B cell (primary cell): Measurements from ENCODE around the gene MAN1A2. TPM values are rescaled to one million over a fixed set of nuclear protein-coding genes. Genes with fewer than 3 reads are reported as not detected.

ENCODE experiments used
- ATAC-seq: fragments of 200-7000 bp; cut with Tn5 transposase; one replicate; pipeline ENCODE4 v1.10.0; 2021; ENCODE audit warnings: low read depth, mild to moderate bottlenecking, moderate number of reproducible peaks, moderate library complexity
- CTCF ChIA-PET: fragments of 350-600 bp; sonication (Branson Sonifier 250); formaldehyde crosslinking; loops from one replicate; lab custom pipeline; 2021; ENCODE audit warnings: antibody characterized with exemption, inconsistent platforms; lab: Charles Lee
- POLR2A ChIA-PET: fragments of 350-600 bp; sonication (Branson Sonifier 250); formaldehyde crosslinking; loops from one replicate; lab custom pipeline; 2021; ENCODE audit warnings: antibody characterized with exemption; lab: Charles Lee
- DNase-seq: peaks from one replicate; pipeline ENCODE4 v3.0.0; 2013
- H2AFZ ChIP-seq: 2 replicates; pipeline ENCODE4 v1.6.1; 2012; ENCODE audit warnings: mild to moderate bottlenecking, low read depth, low read length; ENCODE audit not compliant: insufficient read depth, poor library complexity, severe bottlenecking
- H3K27ac ChIP-seq, 2 donors: 1 replicate in 1 of 2; 2 replicates in 1 of 2; pipeline ENCODE4 v1.5.1; 2012 to 2013; ENCODE audit warnings: low read length in 2 of 2, mild to moderate bottlenecking in 2 of 2, moderate library complexity in 1 of 2
- H3K27me3 ChIP-seq, 4 experiments: fragments of 200-600 bp in 1 of 4; sonication (generic) in 1 of 4; replicated peaks in 1 of 4; 1 replicate in 2 of 4; 2 replicates in 2 of 4; pipeline versions ENCODE4 v1.6.1 to v1.7.0; 2013 to 2016; ENCODE audit warnings: low read length in 3 of 4, mild to moderate bottlenecking in 2 of 4, mixed read lengths in 1 of 4, moderate library complexity in 1 of 4; ENCODE audit not compliant: insufficient read depth in 4 of 4, control insufficient read depth in 3 of 4; ENCODE audit errors: control extremely low read depth in 1 of 4
- H3K36me3 ChIP-seq, 2 experiments: replicated peaks in 1 of 2; 1 replicate in 1 of 2; 2 replicates in 1 of 2; pipeline versions ENCODE4 v1.6.1 to v1.7.1; 2013; ENCODE audit warnings: low read length in 1 of 2; ENCODE audit not compliant: insufficient read depth in 2 of 2, control insufficient read depth in 1 of 2; ENCODE audit errors: control extremely low read depth in 1 of 2, extremely low read depth in 1 of 2
- H3K4me1 ChIP-seq, 2 donors: fragments of 200-600 bp in 1 of 2; sonication (generic) in 1 of 2; 1 replicate in 1 of 2; 2 replicates in 1 of 2; pipeline versions ENCODE4 v1.5.1 to v1.6.1; 2013 to 2017; ENCODE audit warnings: low read length in 2 of 2; ENCODE audit not compliant: control insufficient read depth in 2 of 2, insufficient read depth in 2 of 2
- H3K4me2 ChIP-seq: replicated peaks from 2 replicates; pipeline ENCODE3; 2012; ENCODE audit warnings: mild to moderate bottlenecking, low read depth, low read length; ENCODE audit not compliant: poor library complexity, severe bottlenecking
- H3K4me3 ChIP-seq, 5 experiments: fragments of 200-600 bp in 1 of 5; sonication (generic) in 1 of 5; 1 replicate in 3 of 5; 2 replicates in 2 of 5; pipeline versions ENCODE4 v1.5.1 to v1.7.0; 2011 to 2016; ENCODE audit warnings: low read length in 4 of 5, mild to moderate bottlenecking in 4 of 5, low read depth in 2 of 5, control low read depth in 1 of 5, moderate library complexity in 1 of 5; ENCODE audit not compliant: insufficient read depth in 1 of 5; ENCODE audit errors: control extremely low read depth in 1 of 5, extremely low read depth in 1 of 5
- H3K79me2 ChIP-seq: fragments of 200-600 bp; sonication (generic); one replicate; pipeline ENCODE4 v1.6.0; 2016; ENCODE audit warnings: low read length; ENCODE audit not compliant: control insufficient read depth, insufficient read depth
- H3K9ac ChIP-seq: fragments of 200-600 bp; sonication (generic); 2 replicates; pipeline ENCODE4 v1.6.1; 2017; ENCODE audit warnings: mild to moderate bottlenecking, low read length, moderate library complexity
- H3K9me3 ChIP-seq, 3 donors: one replicate each; pipeline versions ENCODE4 v1.6.1 to v1.7.1; 2013; ENCODE audit warnings: low read length in 2 of 3; ENCODE audit not compliant: control insufficient read depth in 2 of 3, insufficient read depth in 1 of 3; ENCODE audit errors: control extremely low read depth in 1 of 3
- H4K20me1 ChIP-seq: 2 replicates; pipeline ENCODE4 v1.6.0; 2012; ENCODE audit warnings: mild to moderate bottlenecking, low read length; ENCODE audit not compliant: insufficient read depth, control insufficient read depth, poor library complexity, severe bottlenecking
- H3K27ac Mint-ChIP-seq: one replicate; pipeline ENCODE4 v1.8.0; 2021; ENCODE audit warnings: mixed read lengths
- H3K27me3 Mint-ChIP-seq: one replicate; pipeline ENCODE4 v1.8.0; 2021; ENCODE audit warnings: mixed read lengths
- H3K4me1 Mint-ChIP-seq: one replicate; pipeline ENCODE4 v1.8.0; 2021; ENCODE audit warnings: mixed read lengths
- H3K4me3 Mint-ChIP-seq: one replicate; pipeline ENCODE4 v1.8.0; 2021; ENCODE audit warnings: mixed read lengths
- H3K9me3 Mint-ChIP-seq: one replicate; pipeline ENCODE4 v1.8.0; 2022; ENCODE audit warnings: mixed read lengths; ENCODE audit not compliant: insufficient read depth
- CTCF ChIP-seq: fragments of 200-600 bp; IDR thresholded peaks from one replicate; pipeline ENCODE4 v1.8.0; 2022; ENCODE audit warnings: antibody characterized with exemption, mild to moderate bottlenecking
- EZH2 ChIP-seq: IDR thresholded peaks from 2 replicates; pipeline ENCODE4 v1.6.1; 2012; ENCODE audit warnings: borderline replicate concordance, low read depth, mild to moderate bottlenecking, moderate library complexity, low read length; ENCODE audit not compliant: insufficient read depth, poor library complexity, severe bottlenecking
- WGBS: methylation state at CpG from one replicate; pipeline ENCODE4 v1.1.5; 2013; ENCODE audit warnings: missing lambda C conversion rate; ENCODE audit not compliant: insufficient coverage; 5-methylcytosine and 5-hydroxymethylcytosine counted together
- intact Hi-C: fragments of 100-400 bp; cut with micrococcal nuclease; formaldehyde crosslinking; loops from one replicate; pipeline ENCODE4 v1.10.0; 2022
- polyA plus RNA-seq: library from polyadenylated mRNA; depleted of rRNA; stranded (reverse); fragments of >200 nt; gene quantifications from 2 replicates; pipeline ENCODE4 v1.2.3, GENCODE V29; 2012
- total RNA-seq, 2 donors: library from RNA; stranded (reverse); fragments of 120-200 nt in 1 of 2; gene quantifications; 1 replicate in 1 of 2; 2 replicates in 1 of 2; pipeline versions ENCODE4 v1.2.3 to v1.2.4, GENCODE V29; 2013 to 2022

The MAN1A2 gene
- total and polyA plus RNA-seq, 2 donors (not counting 1 experiment from before 2014, with no cell fraction given): 4.6 to 55.6 TPM

- no peaks in the 10 kb centered on the region for H3K79me2 ChIP-seq
- H3K4me3 ChIP-seq: no peak overlapping the region
- H3K4me3 Mint-ChIP-seq: no peak overlapping the region
- H3K27me3 Mint-ChIP-seq: no peaks in the 10 kb centered on the region
- H3K4me2 ChIP-seq: no peak overlapping the region
- intact Hi-C loops: no loop called here
- DNase-seq (no peak), ATAC-seq (no peak)
- H3K4me1 ChIP-seq: peaks cover 0 to 3% of the 10 kb centered on the region in 2 donors
- H3K36me3 ChIP-seq: no peaks in the 10 kb centered on the region
- no peak overlapping the region for H2AFZ ChIP-seq
- H3K9me3 ChIP-seq: peaks cover 0 to 1% (median 0%) of the 10 kb centered on the region in 3 donors
- TF ChIP-seq CTCF (no peak), EZH2 (no peak)
- H3K9ac ChIP-seq: no peak overlapping the region
- no peak overlapping the region for H3K27ac ChIP-seq
- H3K27ac Mint-ChIP-seq: no peak overlapping the region
- CTCF ChIA-PET: no interaction called here
- POLR2A ChIA-PET: no interaction called here
- no peaks in the 10 kb centered on the region for H3K27me3 ChIP-seq
- peaks cover 6% of the 10 kb centered on the region for H3K4me1 Mint-ChIP-seq
- no peaks in the 10 kb centered on the region for H3K9me3 Mint-ChIP-seq
- H4K20me1 ChIP-seq: no peaks in the 10 kb centered on the region
These were observed 186.2 kb downstream of the MAN1A2 start for GRCh38 chr1:117553471-117553870.

DNA sequence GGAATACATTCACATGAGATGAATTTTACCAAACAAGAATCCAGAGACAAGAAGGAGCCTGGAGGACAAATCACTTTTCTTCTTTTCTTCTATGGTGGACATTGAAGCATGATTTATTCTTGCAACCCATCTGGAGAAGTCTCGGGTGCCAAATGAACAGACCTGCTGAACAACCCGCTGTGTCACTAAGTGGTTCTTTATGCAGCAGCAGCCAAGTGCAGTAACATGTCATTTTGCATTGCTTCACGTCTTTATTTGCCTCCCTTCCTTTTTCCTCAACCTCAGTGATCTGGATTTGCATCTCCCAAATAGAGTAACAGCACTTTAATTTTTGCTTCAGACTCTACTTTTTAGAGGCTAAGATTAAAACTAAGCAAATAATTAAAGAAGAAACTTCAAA is 188.6 kb downstream of the MAN1A2 start:
- H3K27me3 Mint-ChIP-seq: no peaks in the 10 kb centered on the region
- no peak overlapping the region for H3K27ac ChIP-seq
- TF ChIP-seq EZH2 (no peak), CTCF (no peak)
- H3K79me2 ChIP-seq: no peaks in the 10 kb centered on the region
- WGBS: 70% methylated on average over 3 of the region's 3 CpGs
- H3K4me3 ChIP-seq: no peak overlapping the region
- no peak overlapping the region for H3K4me3 Mint-ChIP-seq
- H3K4me1 ChIP-seq: peaks cover 0 to 3% of the 10 kb centered on the region in 2 donors
- H3K4me1 Mint-ChIP-seq: peaks cover 6% of the 10 kb centered on the region
- peaks cover 5% of the 10 kb centered on the region for H3K9me3 Mint-ChIP-seq
- H4K20me1 ChIP-seq: no peaks in the 10 kb centered on the region
- H3K27me3 ChIP-seq: no peaks in the 10 kb centered on the region
- ChIA-PET POLR2A (no interaction called here), CTCF (interaction anchor here (1.2 to 3.2 kb wide), 2 partner anchors 21 to 120 kb away, joined by 4 to 12 read pairs; no protein-coding TSS in a partner anchor)
- H3K4me2 ChIP-seq: no peak overlapping the region
- no peaks in the 10 kb centered on the region for H3K36me3 ChIP-seq
- peaks cover 0 to 8% (median 0%) of the 10 kb centered on the region in 3 donors for H3K9me3 ChIP-seq
- no peak overlapping the region for H2AFZ ChIP-seq
- ATAC-seq (no peak), DNase-seq (no peak)
- intact Hi-C loops: no loop called here
- H3K27ac Mint-ChIP-seq: no peak overlapping the region
- H3K9ac ChIP-seq: no peak overlapping the region
